ENCODE data around the gene CRACDL.

The CRACDL gene

DNA sequence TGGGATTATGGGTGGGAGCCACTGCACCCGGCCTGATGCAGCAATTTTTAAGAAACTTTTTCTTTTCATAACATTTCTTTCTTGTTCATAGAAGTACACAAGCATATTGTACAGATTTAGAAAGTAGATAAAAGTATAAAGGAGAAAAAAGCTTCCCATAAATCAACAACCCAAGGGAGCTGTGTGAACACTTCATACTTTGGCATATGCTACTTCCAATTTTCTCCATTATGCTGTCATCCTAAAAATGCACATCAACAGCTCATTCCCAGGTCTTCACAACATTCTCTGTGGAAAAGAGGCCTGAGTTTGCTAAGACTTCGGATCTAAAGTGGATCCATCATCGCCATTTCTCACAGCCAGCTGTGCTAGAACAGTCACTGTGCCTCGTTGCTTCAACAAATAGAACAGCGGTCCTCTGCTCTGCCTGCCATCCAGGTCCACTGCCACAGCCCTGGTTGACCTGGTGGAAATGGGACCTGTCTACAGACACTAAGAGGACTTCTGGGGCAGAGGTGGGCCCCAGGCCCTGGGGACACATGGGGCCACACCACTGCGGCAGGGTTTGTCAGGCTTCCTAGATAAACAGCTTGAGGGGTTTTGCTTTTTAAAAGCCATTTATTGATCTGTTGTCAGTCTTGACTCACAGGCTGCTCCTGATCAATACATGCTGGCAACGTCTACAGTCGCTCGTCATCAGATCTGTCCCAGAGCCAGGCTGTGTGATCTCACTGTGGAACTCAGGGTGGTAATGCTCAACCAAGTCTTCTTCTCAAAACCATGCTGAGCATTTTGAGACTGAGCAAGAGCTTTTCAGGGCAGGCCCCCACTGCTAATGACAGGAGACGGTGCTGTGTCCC is 132.4 kb downstream of the CRACDL start:
- no peak for DNase-seq (ENCODE audit: low spot score)

DNA sequence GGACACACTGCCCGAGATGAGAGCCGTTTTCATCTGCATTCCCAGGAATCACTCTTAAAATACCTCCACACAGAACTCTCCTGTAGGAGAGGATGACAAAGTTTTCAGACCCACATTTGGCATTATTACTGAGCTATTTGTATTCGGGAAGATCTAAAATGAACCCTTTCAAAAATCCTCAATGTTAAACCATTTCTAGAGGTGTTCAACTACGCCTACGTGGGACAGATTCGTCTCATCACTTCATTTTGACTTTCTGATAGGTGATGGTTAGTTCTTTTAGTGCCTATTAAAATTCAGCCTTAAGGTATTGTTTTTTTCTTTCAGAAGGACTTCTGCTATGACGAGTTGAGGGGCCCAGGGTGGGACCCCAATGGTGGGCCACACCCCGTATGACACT is 133.7 kb downstream of the CRACDL start:
- DNase-seq (ENCODE audit: low spot score): no peak

DNA sequence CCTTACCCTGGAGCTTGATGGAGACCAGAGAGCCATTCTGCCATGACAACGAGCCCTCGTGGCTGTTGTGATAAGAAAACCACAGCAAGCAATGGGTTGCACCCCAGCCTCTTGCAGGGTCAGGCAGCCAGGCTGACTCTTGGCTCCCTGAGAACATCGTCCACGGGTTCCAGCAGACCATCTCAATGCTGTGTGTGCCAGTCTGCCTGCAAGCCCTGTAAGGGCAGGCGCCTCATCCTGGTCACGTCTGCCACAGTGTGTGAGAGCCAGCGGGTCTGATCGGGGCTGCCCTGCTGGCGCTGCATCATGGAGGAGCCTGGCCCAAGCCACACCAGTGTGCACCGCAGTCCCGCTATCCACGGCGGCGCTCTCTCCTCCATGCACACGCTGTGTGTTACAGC is 134.1 kb downstream of the CRACDL start:
- DNase-seq (ENCODE audit: low spot score): no peak

DNA sequence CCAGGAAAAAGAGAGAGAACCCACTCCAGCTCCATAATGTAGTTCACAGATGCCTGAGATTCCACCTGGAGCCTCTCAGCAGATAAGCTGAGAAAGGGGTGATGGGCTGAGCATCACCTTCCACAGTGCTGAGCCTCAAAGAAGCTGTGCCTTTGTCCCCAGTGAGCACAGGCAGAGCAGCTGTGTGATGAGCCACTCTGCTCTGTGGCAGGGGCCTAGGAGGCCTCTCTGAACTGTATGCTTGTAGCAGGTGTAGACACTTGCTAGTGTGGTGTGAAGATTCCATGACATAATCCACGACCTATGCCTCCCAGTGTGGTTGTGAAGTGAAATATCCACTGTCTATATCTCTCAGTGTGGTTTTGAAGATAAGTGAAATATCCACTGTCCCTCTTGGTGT is 134.7 kb downstream of the CRACDL start:
- DNase-seq (ENCODE audit: low spot score): no peak

DNA sequence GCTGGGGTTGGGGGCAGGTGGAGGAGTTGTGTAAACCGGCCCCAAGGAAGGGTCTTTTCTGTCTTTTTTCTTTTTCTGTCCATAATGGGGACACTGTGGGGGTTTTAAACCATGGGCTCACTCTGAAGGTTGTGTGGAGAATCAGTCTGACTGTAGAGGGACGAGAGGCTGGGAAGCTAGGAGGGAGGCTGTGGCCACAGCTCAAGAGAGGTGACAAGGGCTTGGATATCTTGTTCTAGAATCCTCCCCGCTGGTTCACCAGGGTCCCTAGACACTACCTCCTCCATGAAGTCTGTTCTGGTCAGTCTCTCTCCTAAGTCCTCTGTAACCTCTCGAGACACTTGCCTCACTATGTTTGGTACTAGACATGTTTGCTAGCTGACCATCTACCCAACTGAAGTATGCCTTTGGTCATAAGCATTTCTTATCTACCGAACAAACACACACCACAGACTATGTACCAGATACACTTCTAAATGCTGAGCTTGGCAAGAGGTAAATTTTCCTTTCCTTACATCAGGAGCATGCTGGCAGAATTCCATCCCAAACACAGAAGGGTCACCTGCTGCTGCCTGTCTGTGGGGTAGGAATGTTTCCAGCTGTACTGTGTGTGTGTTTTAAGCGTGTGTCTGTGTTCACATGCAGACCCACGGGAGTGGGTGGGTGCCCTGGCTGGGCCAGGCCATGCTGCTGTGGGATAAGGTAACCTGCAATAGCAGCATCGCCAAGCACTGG is 135.5 kb downstream of the CRACDL start:
- DNase-seq (ENCODE audit: low spot score): no peak

DNA sequence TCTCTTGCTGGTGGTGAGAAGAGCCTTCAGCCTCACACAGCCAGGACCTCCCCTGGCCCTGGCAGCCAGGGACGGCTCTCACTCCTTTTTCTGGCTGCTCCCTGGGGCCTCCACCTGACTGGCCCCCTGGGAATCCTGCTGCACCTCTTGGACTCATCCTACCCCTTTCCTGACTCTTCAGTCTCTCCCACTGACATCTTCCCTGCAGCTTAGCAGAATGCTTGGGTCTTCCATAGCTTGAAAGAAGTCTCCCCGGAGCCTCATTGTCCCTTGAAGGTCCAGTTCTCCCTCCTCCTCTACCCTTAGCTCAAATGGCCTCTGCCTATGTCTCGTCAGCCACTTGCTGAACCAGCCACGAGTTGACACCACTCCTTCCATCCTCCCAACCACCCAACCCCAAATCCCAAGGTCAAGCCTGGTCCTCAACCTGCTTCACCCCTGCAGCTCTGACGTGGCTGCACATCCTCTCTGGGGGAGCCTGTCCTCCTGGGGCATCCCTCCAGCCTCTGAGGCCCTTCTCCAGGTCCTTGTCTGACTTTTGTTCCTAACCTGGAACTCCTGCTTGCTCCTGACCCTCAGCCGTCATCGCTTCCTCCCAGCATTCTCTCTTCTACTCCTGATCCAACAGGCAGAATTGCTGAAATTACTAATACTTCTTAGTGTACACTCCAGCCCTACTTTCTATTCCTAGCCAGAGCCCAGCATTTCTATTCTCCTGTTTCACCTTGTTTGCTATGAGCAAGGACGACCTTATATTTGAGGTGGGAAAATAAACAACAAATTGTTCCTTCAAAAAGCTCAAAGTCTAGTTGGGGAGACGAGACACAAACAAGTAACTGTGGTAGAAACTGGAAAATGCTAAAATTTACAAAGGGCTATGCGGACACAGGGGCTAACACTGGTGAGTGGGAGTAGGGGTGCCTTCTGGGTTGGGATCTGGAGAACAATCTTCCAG is 136.4 kb downstream of the CRACDL start:
- no peak for DNase-seq (ENCODE audit: low spot score)

DNA sequence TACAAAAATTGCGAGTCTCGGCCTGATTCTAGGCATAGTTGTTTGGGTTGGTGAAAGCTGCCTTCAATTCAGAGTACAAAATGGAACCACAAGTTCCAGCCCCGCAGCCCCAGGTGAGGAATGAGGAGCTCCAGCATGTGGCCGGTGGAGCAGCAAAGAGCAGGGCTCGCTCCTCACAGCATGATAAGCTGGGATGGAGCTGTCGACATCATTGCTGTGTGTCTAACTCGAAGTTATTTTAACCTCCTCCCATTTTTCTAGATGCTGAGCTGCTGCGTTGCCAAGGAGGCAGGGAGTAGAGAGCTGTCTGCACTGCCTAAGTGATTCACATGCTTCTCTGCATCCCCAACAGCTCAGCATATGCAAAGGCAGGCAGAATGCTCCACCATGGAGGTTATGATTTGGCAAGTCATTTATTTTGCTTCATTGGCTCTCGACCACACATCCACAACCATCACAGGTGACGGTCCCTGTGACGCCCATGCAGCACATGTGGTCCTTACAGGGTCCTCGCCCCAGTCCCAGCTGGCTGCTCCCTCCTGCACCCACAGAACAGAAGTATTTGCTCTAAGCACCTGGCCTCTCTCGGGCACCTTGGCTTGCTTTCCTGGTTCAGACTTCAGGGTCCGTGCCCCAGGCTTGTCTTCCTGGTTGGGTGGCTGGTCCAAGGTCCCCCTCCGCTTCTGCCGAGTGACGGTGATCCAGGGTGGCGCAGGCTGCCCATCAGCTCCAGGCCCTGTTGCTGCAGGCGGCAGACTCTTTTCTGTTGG is 139.1 kb downstream of the CRACDL start:
- DNase-seq (ENCODE audit: low spot score): no peak

DNA sequence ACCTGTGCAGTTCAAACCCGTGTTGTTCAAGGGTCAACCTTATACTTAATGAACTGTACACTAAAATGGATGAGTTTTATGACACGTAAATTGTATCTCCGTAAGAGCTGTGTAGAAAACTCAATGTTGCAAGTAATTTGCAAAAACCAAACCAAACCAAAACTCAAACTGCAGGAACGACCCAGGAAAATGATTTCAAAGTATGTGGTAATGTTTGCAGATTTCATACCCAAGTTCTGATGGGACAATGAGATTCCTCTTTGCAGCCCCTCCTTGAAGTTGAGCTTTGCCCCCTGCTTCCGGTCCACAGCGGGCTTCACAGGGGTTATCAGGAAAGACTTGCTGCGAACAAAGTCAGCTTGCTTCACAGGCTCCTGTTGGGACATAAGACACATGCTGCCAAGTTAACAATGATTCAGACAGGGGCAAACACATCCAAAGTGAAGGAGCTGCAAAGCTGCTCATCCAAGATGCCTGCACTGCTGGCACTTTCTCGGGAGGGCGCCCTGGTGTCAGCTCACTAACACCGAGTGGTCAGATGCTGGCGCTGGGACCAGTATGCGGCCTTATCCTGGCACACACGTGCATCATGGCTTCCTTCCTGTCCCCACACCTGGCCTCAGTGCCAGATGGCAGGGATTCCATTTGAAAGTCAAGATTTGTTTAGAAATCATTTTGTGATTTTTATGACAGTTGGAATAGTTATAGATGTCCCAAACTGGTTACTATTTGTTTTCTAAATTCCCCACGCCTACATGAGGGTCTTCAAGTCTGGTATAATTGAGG is 139.9 kb downstream of the CRACDL start:
- no peak for DNase-seq (ENCODE audit: low spot score)

DNA sequence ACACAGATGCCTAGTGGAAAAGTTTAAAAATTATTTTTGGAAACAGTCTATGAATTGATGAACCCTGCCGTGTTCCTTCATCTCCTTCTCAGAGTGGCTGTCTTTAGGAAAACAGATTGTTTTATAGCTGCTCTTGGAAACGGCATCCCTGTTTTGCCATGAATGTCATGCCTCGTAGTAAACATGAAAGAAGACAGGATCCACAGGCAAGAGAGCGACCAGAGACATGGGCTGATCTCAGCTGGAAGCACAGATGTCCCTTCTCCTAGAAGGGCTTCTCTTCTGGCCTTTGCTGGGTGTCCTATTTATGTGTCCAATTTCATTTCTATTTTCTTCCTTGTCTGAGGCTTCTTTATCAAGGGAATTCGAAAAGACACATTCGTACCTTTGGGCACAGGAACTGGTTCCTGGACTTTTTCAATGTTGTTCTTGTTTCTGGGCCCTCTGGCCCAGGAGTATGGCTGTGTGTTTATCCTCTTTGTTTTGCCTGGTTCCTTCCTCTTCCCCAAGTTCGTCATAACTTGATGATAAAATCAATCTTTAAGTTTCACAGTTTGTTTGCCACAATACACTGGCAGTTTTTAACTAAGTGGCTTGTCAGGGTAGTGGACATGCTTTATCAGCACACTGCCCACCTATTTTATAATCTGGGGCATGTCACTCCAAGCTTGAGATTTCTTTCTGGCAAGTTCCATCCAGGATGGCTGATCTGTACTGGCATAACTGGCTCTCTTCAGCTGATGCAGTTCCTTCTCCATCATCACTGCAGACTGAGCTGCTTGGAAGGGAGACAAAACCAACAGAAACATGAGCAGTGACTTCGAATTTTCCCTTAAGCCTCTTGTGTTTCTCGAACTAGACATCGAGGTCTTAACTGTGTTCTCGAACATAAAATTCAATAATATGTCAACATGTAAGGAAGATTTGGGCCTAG is 141.9 kb downstream of the CRACDL start:
- DNase-seq (ENCODE audit: low spot score): no peak

DNA sequence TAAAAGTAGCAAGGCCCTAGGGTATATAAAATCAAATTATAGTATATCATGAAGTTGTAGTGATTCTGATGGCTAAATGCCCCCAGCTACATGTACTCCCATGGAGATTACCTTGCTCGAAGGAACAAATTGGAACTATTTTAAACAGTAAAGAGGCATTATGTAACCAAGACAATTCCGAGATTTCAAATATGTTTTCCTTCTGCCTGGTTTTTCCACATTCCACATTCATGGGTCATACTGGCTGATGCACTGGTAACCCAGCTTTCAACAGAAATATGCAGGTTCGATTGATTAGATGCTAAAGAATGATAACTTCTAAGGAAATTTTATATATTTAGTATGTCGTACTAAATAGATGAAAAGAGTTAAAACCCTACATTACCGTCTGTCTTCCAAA is 142.8 kb downstream of the CRACDL start:
- no peak for DNase-seq (ENCODE audit: low spot score)

DNA sequence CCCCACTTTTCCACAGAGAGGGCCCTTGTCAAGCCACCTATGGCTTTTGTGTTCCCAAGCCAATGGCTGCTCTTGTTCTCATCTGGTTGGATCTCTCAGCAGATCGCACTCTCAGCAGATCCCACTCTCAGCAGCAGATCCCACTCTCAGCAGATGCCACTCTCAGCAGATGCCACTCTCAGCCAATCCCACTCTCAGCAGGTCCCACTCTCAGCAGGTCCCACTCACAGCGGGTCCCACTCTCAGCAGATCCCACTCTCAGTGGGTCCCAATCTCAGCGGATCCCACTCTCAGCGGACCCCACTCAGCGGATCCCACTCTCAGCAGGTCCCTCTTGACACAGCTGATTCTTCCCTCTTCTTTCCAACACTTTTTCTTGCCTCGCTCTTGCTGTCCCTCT is 145.8 kb downstream of the CRACDL start:
- peak; percentile 45 for DNase-seq (ENCODE audit: low spot score)

DNA sequence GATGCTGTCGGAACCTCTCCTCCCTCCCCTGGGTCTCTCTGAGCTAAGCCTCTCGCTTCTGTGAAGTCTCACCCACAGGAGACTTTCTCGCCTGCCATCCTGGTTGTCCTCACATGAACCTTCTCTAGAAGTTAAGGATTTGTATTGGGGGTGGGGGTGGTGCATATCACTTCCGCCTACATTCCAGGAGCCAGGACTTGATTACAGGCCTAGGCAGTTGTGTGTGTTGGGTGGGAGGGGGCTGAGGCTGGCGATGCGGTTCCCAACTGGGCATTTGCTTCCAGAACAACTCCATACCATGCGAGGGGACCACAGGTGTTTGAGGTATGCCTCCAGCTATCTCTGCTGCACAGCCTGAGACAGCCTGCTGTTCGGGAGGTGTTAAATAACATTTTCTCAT is 148.3 kb downstream of the CRACDL start:
- peak; percentile 31 for DNase-seq (ENCODE audit: low spot score)

DNA sequence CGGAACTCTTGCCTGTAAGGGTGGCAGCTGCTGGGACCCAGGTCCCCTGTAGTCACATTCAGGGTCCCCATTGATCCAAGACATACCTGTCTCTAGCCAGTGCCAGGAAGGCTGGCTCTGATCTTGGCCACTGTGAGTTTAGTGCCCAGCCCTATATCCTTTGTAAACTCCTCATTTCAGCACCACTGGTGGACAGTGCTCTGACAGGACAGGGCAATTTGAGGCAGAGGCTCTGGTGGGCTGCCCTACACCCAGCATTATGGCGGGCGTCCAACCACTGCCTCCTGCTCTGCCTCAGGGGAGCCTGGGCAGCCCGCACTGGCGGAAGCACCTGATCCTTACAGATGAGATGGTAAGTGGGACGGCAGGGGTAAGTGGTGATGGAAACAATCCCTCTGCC is 149.8 kb downstream of the CRACDL start:
- peak; percentile 14 for DNase-seq (ENCODE audit: low spot score)

DNA sequence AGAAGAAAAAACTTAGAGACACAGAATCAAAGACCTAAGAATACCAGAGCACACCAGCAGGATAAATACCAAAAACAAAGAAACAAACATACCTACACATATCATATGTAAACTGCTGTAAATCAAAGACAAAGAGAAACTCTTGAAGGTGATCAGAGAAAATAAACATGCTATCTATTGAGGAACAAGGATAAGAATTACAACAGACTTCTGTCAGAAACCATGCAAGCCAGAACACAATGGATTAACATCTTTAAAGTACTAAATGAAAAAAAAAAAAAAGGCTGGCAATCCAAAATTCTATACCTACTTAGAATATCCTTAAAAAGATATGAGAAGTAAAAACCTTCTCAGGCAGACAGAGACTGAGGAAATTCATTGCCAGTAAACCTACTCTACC is 153.5 kb downstream of the CRACDL start:
- no peak for DNase-seq (ENCODE audit: low spot score)

DNA sequence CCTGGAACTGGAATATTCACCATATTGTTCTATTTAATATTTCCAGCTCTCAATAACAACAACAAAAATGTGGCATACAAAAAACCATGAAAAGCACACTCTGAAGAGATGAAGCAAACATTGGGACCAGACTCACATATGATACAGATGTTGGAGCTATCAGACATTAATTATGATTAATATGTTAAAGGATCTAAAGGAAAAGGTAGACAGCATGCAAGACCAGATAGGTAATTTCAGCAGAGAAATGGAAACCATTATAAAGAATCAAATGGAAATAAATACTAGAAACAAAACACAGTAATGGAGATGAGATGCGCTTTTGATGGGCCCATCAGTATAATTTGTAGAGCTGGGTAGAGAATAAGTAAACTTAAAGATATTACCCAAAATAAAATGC is 154.2 kb downstream of the CRACDL start:
- no peak for DNase-seq (ENCODE audit: low spot score)

DNA sequence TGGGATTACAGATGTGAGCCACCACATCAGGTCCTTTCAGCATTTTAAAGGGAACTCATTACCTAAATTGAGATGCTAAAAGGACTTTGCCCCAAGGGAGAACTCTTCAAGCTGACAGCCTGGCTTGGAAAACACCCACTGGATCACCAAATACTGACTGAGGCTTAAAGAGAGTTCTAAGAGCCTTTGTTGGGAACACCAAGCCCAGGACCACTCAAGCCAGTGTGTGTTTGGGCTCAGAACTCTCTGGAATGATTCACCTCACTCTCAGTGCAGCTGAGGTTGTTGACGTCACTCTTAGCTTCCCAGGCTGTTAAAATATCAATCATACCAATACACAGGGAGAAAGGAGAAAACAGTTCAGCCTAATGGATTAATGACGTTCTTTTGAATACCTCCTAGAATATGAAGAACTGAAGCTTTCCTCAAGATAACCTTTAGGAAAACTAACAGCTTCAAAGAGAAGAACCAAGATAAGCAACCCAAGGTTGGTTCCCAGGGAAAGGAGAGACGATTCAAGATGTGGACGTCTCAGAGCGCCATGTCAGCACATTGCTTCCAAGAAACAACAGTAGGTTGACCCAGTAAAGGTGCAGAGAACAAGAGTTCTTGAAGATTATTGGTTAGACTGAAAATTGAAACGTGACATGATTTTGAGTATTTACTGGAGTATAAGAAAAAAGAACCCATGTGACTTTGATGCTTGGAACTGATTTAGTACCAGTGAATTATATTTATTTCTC is 157.1 kb downstream of the CRACDL start:
- no peak for DNase-seq (ENCODE audit: low spot score)

DNA sequence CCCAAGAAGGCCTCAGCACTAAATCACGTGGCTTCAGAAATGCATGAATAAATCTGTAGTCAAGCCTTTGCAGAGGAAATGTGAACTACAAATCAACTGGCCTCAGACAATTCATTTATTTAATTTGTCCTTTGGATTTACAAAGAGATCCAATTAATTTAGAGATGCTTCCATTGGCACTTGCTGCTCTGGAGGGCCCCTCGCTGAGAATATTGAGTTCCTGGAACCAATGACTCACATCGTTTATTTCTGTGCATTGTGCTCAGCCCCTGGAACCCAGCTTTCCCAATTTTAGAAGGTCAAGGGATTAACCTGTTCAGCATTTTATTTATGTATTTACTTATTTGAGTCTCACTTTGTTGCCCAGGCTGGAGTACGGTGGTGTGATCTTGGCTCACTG is 157.9 kb downstream of the CRACDL start:
- DNase-seq (ENCODE audit: low spot score): no peak

DNA sequence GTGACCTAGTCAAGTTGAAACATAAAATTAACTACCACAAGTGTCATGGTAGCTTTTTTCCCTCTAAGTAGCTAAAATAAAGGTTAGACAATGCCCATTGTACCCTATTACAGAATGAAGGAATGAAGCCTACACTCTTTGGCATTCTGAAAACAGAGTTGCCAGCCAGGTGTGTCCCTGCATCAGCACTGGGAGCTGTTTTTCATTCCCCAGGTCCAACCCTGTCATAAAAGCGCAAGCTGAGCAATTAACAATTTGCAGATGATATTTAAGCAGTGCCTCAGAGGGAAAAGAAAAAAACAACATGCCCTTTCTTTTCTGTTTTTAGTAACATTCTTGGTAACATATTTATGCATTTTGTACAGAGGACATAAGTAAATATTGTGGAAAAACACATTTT is 158.3 kb downstream of the CRACDL start:
- DNase-seq (ENCODE audit: low spot score): no peak

DNA sequence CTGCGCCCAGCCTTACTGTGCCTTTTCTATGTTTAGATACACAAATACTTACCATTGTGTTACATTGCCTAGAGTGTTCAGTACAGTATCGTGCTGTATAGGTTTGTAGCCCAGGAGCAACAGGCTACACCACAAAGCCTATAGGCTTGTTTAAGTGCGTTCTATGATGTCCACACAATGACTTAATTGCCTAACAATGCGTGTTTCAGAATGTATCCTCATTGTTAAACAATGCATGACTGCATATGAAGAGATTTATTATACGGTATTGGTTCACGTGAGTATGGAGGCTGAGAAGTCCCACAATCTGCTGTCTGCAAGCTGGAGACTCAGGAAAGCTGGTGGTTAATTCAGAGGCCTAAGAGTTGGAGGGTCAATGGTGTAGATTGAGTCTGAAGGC is 158.9 kb downstream of the CRACDL start:
- no peak for DNase-seq (ENCODE audit: low spot score)
